Psoas muscle (tissue), 8 donors: ENCODE data around the gene GNLY. TPM values are rescaled to one million over a fixed set of nuclear protein-coding genes. Genes with fewer than 3 reads are reported as not detected.

Experiments
- ATAC-seq, 4 donors: fragments of 200-7000 bp; cut with Tn5 transposase; one replicate each; pipeline ENCODE4 v1.9.1; 2020; ENCODE audit warnings: moderate library complexity in 3 of 4, mild to moderate bottlenecking in 2 of 4
- DNase-seq, 2 donors: peaks; one replicate each; pipeline ENCODE4 v3.0.0-alpha.2; 2020
- H3K27ac ChIP-seq: fragments of 200-600 bp; one replicate; pipeline ENCODE4 v1.8.0; 2022
- H3K27me3 ChIP-seq, 3 donors: fragments of 200-600 bp in 1 of 3; one replicate each; pipeline versions ENCODE4 v1.6.1 to v1.8.0; 2013 to 2022; ENCODE audit warnings: low read length in 2 of 3, mild to moderate bottlenecking in 2 of 3, moderate library complexity in 1 of 3; ENCODE audit not compliant: insufficient read depth in 3 of 3
- H3K36me3 ChIP-seq, 2 donors: fragments of 200-600 bp in 1 of 2; one replicate each; pipeline versions ENCODE4 v1.6.1 to v1.8.0; 2013 to 2022; ENCODE audit warnings: low read depth in 1 of 2, mild to moderate bottlenecking in 1 of 2, moderate library complexity in 1 of 2; ENCODE audit not compliant: insufficient read depth in 1 of 2
- H3K4me1 ChIP-seq: fragments of 200-600 bp; one replicate; pipeline ENCODE4 v1.8.0; 2022
- H3K4me3 ChIP-seq: fragments of 200-600 bp; one replicate; pipeline ENCODE4 v1.8.0; 2022; ENCODE audit warnings: mild to moderate bottlenecking
- H3K9me3 ChIP-seq: fragments of 200-600 bp; one replicate; pipeline ENCODE4 v1.8.0; 2022
- CTCF ChIP-seq: fragments of 200-600 bp; IDR thresholded peaks from one replicate; pipeline ENCODE4 v1.8.0; 2022; ENCODE audit warnings: antibody characterized with exemption
- WGBS, 3 donors: extraction: QIAGEN DNeasy Blood & Tissue Kit; methylation state at CpG; one replicate each; pipeline versions ENCODE4 v1.1.6 to v1.1.7; 2013; 5-methylcytosine and 5-hydroxymethylcytosine counted together
- intact Hi-C, 2 donors: fragments of 100-400 bp; cut with DNase I; formaldehyde crosslinking; loops; one replicate each; pipeline versions ENCODE4 v1.11.0 to v1.14.2; 2022
- long read RNA-seq, 2 donors: library from polyadenylated mRNA; unstranded; transcript quantifications; one replicate each; pipeline ENCODE4 v2.0.0, GENCODE V29; 2021
- polyA plus RNA-seq, 3 donors: library from polyadenylated mRNA; stranded (reverse); fragments of 200-250 nt; gene quantifications; one replicate each; pipeline ENCODE4 v1.2.3, GENCODE V29; 2013
- total RNA-seq, 4 donors: library from RNA; stranded (reverse); fragmentation: NEBNext Ultra II Directional in 2 of 4; extraction: Animal tissue kit (Norgen Biotek cat#: 25700) in 2 of 4; gene quantifications; one replicate each; pipeline versions ENCODE4 v1.2.1 to v1.2.4, GENCODE V29; 2021 to 2023
- donor health status: healthy with polysubstance abuse.
- donor health status: DM: no; HTN: no; CAD: no; lungs with moderate emphysema.
- donor health status: Bipolar disorder and iron deficiency.
- donor health status: healthy.
- donor health status: DM: yes; HTN: yes; CAD: no.
- donor health status: DM: no; HTN: no; CAD: no.
- donor health status: DM: no; HTN: no; CAD: no.
- donor health status: DM: yes; HTN: yes; CAD: no.

Gene GNLY
- total RNA-seq (10 to 100 TPM in 1 of 4 donors, 1 to 10 TPM in 2, under 1 TPM in 1; 0.58 to 20.0 (median 5.8) TPM), polyA plus RNA-seq (10 to 100 TPM in 2 of 3 donors, 1 to 10 TPM in 1; 4.9 to 31.6 (median 23.4) TPM)
- long read RNA-seq, donor 1, partial matches to known transcripts = 1 of 2 reads
- long read RNA-seq, donor 1, other reads (novel, unspliced or antisense) = 1 of 2 reads
- long read RNA-seq, donor 2, transcript GNLY-201 (5 exons, 846 nt) = major isoform, 15 of 27 reads
- long read RNA-seq, donor 2, partial matches to known transcripts = 2 of 27 reads
- long read RNA-seq, donor 2, other reads (novel, unspliced or antisense) = 6 of 27 reads

- 93 to 98% (median 96%) methylated on average over 15 of the region's 15 CpGs for WGBS, 3 donors
- Histone ChIP-seq H3K36me3 (no peaks in the 10 kb centered on the region), H3K9me3 (no peaks in the 10 kb centered on the region), H3K27me3 (no peaks in the 10 kb centered on the region), H3K27ac (no peak within 1 kb of the TSS), H3K4me1 (no peaks in the 10 kb centered on the region), H3K4me3 (no peak within 1 kb of the TSS)
- ATAC-seq (peak; percentile 31 to 73 (median 46)), DNase-seq (no peak)
- TF ChIP-seq CTCF = no peak
- intact Hi-C loops = no loop called here
These were observed at the start of gene GNLY for GRCh38 chr2:85694052-85695025. Gene GNLY (plus strand): TSS chr2:85694358. CDS start chr2:85694419, 61 bp downstream.

- Histone ChIP-seq H3K36me3 (peaks cover 24 to 100% of the 10 kb centered on the region in 2 donors), H3K9me3 (no peaks in the 10 kb centered on the region), H3K27ac (peak overlapping the region; percentile 66), H3K27me3 (no peaks in the 10 kb centered on the region), H3K4me3 (no peak overlapping the region), H3K4me1 (no peaks in the 10 kb centered on the region)
- peak; percentile 45 to 76 for DNase-seq
- peak; percentile 94 to 99 (median 96) for ATAC-seq
- intact Hi-C loops = loop anchor here (5.0 kb wide), 2 partner anchors 67 to 642 kb away; no protein-coding TSS in a partner anchor
- 41 to 59% (median 43%) methylated on average over 8 of the region's 8 CpGs for WGBS, 3 donors
- no peak for TF ChIP-seq CTCF
These were observed 49.2 kb upstream of the GNLY start for GRCh38 chr2:85644909-85645308.

- H3K4me3 ChIP-seq = no peak overlapping the region
- intact Hi-C loops = no loop called here
- no peaks in the 10 kb centered on the region for H3K9me3 ChIP-seq
- DNase-seq (no peak), ATAC-seq (no peak)
- TF ChIP-seq CTCF = no peak
- no peaks in the 10 kb centered on the region for H3K27me3 ChIP-seq
- H3K27ac ChIP-seq = no peak overlapping the region
- 94 to 95% (median 95%) methylated on average over 2 of the region's 2 CpGs for WGBS, 3 donors
- H3K4me1 ChIP-seq = no peaks in the 10 kb centered on the region
- peaks cover 24 to 100% of the 10 kb centered on the region in 2 donors for H3K36me3 ChIP-seq
These were observed 48.0 kb upstream of the GNLY start for GRCh38 chr2:85646166-85646565.

GRCh38 chr2:85647823-85648526 is 46.2 kb upstream of the GNLY start:
- peaks cover 13 to 100% of the 10 kb centered on the region in 2 donors for H3K36me3 ChIP-seq
- H3K27me3 ChIP-seq = no peaks in the 10 kb centered on the region
- no peak overlapping the region for H3K4me3 ChIP-seq
- WGBS, 3 donors = 90 to 92% (median 92%) methylated on average over 10 of the region's 10 CpGs
- TF ChIP-seq CTCF = no peak
- no peak for DNase-seq
- intact Hi-C loops = no loop called here
- no peak overlapping the region for H3K27ac ChIP-seq
- no peaks in the 10 kb centered on the region for H3K9me3 ChIP-seq
- no peak for ATAC-seq
- no peaks in the 10 kb centered on the region for H3K4me1 ChIP-seq
